Natural killer cell (primary cell): ENCODE results near the gene FNDC7. TPM values are rescaled to one million over a fixed set of nuclear protein-coding genes. Genes with fewer than 3 reads are reported as not detected.

Source experiments
- ATAC-seq, 3 donors: fragments of 150-1000 bp in 2 of 3; fragments of 200-7000 bp in 1 of 3; cut with Tn5 transposase; 1 replicate in 1 of 3; 2 replicates in 2 of 3; pipeline ENCODE4 v1.10.0; 2021; ENCODE audit warnings: mild to moderate bottlenecking in 2 of 3, moderate library complexity in 2 of 3
- DNase-seq, 2 donors: peaks; one replicate each; pipeline versions ENCODE4 v3.0.0 to v3.0.0-alpha.2; 2013 to 2021; ENCODE audit warnings: mixed read lengths in 1 of 2
- H3K27ac ChIP-seq: one replicate; pipeline ENCODE4 v1.5.1; 2013; ENCODE audit warnings: mild to moderate bottlenecking, low read length
- H3K27me3 ChIP-seq: one replicate; pipeline ENCODE4 v1.6.1; 2013; ENCODE audit warnings: low read length; ENCODE audit not compliant: control insufficient read depth, insufficient read depth
- H3K36me3 ChIP-seq: one replicate; pipeline ENCODE4 v1.6.1; 2013; ENCODE audit warnings: low read length; ENCODE audit not compliant: control insufficient read depth, insufficient read depth
- H3K4me1 ChIP-seq: one replicate; pipeline ENCODE4 v1.6.1; 2013; ENCODE audit warnings: low read length; ENCODE audit not compliant: control insufficient read depth, insufficient read depth
- H3K4me3 ChIP-seq: one replicate; pipeline ENCODE4 v1.5.1; 2013; ENCODE audit warnings: low read length
- H3K9me3 ChIP-seq: one replicate; pipeline ENCODE4 v1.6.1; 2013; ENCODE audit warnings: low read length; ENCODE audit not compliant: control insufficient read depth, insufficient read depth
- H3K27ac Mint-ChIP-seq, 2 donors: one replicate each; pipeline ENCODE4 v1.8.0; 2022; ENCODE audit warnings: mild to moderate bottlenecking in 2 of 2, mixed read lengths in 2 of 2, moderate library complexity in 1 of 2
- H3K27me3 Mint-ChIP-seq, 2 donors: one replicate each; pipeline ENCODE4 v1.8.0; 2022; ENCODE audit warnings: low read depth in 2 of 2, mixed read lengths in 2 of 2
- H3K36me3 Mint-ChIP-seq: one replicate; pipeline ENCODE4 v1.8.0; 2022; ENCODE audit warnings: mixed read lengths
- H3K4me1 Mint-ChIP-seq, 2 donors: one replicate each; pipeline ENCODE4 v1.8.0; 2022; ENCODE audit warnings: mixed read lengths in 2 of 2
- H3K4me3 Mint-ChIP-seq: one replicate; pipeline ENCODE4 v1.8.0; 2022; ENCODE audit warnings: mild to moderate bottlenecking, moderate library complexity, mixed read lengths
- H3K9me3 Mint-ChIP-seq, 2 donors: one replicate each; pipeline ENCODE4 v1.8.0; 2022; ENCODE audit warnings: mixed read lengths in 2 of 2
- WGBS: methylation state at CpG from one replicate; pipeline ENCODE4 v1.1.7; 2013; ENCODE audit warnings: missing lambda C conversion rate; ENCODE audit not compliant: insufficient coverage; 5-methylcytosine and 5-hydroxymethylcytosine counted together
- intact Hi-C: fragments of 100-400 bp; cut with micrococcal nuclease; formaldehyde crosslinking; loops from one replicate; pipeline ENCODE4 v1.14.2; 2022
- total RNA-seq, 4 donors: library from RNA; stranded (reverse); fragments of 120-200 nt in 1 of 4; gene quantifications; one replicate each; pipeline versions ENCODE4 v1.2.3 to v1.2.4, GENCODE V29; 2013 to 2022
- TF ChIP-seq, protein P1 (sequence below): fragments of 200-600 bp; IDR thresholded peaks from one replicate; pipeline ENCODE4 v1.8.0; 2022; ENCODE audit warnings: antibody characterized with exemption

The FNDC7 gene
- total RNA-seq, 3 donors from 2014 or later (not counting 1 experiment from before 2014, with no cell fraction given): 0.14 to 0.43 TPM; not detected in 1

- WGBS: 92% methylated on average over 9 of the region's 9 CpGs
- H3K9me3 Mint-ChIP-seq: no peaks in the 10 kb centered on the region
- no peak for ATAC-seq
- no peaks in the 10 kb centered on the region for H3K27me3 ChIP-seq
- no peak for DNase-seq
- no peaks in the 10 kb centered on the region for H3K4me1 Mint-ChIP-seq
- TF ChIP-seq, protein P1, sequence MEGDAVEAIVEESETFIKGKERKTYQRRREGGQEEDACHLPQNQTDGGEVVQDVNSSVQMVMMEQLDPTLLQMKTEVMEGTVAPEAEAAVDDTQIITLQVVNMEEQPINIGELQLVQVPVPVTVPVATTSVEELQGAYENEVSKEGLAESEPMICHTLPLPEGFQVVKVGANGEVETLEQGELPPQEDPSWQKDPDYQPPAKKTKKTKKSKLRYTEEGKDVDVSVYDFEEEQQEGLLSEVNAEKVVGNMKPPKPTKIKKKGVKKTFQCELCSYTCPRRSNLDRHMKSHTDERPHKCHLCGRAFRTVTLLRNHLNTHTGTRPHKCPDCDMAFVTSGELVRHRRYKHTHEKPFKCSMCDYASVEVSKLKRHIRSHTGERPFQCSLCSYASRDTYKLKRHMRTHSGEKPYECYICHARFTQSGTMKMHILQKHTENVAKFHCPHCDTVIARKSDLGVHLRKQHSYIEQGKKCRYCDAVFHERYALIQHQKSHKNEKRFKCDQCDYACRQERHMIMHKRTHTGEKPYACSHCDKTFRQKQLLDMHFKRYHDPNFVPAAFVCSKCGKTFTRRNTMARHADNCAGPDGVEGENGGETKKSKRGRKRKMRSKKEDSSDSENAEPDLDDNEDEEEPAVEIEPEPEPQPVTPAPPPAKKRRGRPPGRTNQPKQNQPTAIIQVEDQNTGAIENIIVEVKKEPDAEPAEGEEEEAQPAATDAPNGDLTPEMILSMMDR: no peak
- no peaks in the 10 kb centered on the region for H3K36me3 Mint-ChIP-seq
- H3K4me1 ChIP-seq: no peaks in the 10 kb centered on the region
- H3K4me3 ChIP-seq: no peak overlapping the region
- H3K4me3 Mint-ChIP-seq: no peak overlapping the region
- H3K9me3 ChIP-seq: no peaks in the 10 kb centered on the region
- H3K36me3 ChIP-seq: no peaks in the 10 kb centered on the region
- H3K27me3 Mint-ChIP-seq: peaks cover 5 to 7% of the 10 kb centered on the region in 2 donors
- H3K27ac ChIP-seq: no peak overlapping the region
- intact Hi-C loops: no loop called here
- H3K27ac Mint-ChIP-seq: no peak overlapping the region
Observed at GRCh38 chr1:108717774-108718316, 5.1 kb downstream of the FNDC7 start.

- 89% methylated on average over 6 of the region's 6 CpGs for WGBS
- H3K4me1 ChIP-seq: no peaks in the 10 kb centered on the region
- Mint-ChIP-seq H3K9me3 (no peaks in the 10 kb centered on the region), H3K4me3 (no peak overlapping the region), H3K4me1 (no peaks in the 10 kb centered on the region), H3K27me3 (peaks cover 5 to 7% of the 10 kb centered on the region in 2 donors), H3K27ac (no peak overlapping the region), H3K36me3 (no peaks in the 10 kb centered on the region)
- no peaks in the 10 kb centered on the region for H3K27me3 ChIP-seq
- H3K36me3 ChIP-seq: no peaks in the 10 kb centered on the region
- DNase-seq (no peak), ATAC-seq (no peak)
- intact Hi-C loops: no loop called here
- TF ChIP-seq, protein P1: no peak
- no peak overlapping the region for H3K27ac ChIP-seq
- no peaks in the 10 kb centered on the region for H3K9me3 ChIP-seq
- H3K4me3 ChIP-seq: no peak overlapping the region
Observed at GRCh38 chr1:108718927-108719655, 6.4 kb downstream of the FNDC7 start.

- Mint-ChIP-seq H3K4me3 (no peak overlapping the region), H3K27ac (no peak overlapping the region), H3K36me3 (no peaks in the 10 kb centered on the region), H3K4me1 (no peaks in the 10 kb centered on the region), H3K9me3 (no peaks in the 10 kb centered on the region), H3K27me3 (peaks cover 5 to 7% of the 10 kb centered on the region in 2 donors)
- 88% methylated on average over 7 of the region's 8 CpGs for WGBS
- TF ChIP-seq, protein P1: no peak
- H3K9me3 ChIP-seq: no peaks in the 10 kb centered on the region
- no peak overlapping the region for H3K27ac ChIP-seq
- ATAC-seq (no peak), DNase-seq (no peak)
- H3K4me1 ChIP-seq: no peaks in the 10 kb centered on the region
- H3K4me3 ChIP-seq: no peak overlapping the region
- intact Hi-C loops: no loop called here
- no peaks in the 10 kb centered on the region for H3K27me3 ChIP-seq
- no peaks in the 10 kb centered on the region for H3K36me3 ChIP-seq
Observed at GRCh38 chr1:108719656-108720435, 7.1 kb downstream of the FNDC7 start.
